ENCODE data around the gene RUBCN.
"Not testable (repeated sequence)": the region's sequence is repeated elsewhere in the genome, so short reads cannot be mapped to it uniquely, and the experiment has no call there.

RUBCN gene

DNA sequence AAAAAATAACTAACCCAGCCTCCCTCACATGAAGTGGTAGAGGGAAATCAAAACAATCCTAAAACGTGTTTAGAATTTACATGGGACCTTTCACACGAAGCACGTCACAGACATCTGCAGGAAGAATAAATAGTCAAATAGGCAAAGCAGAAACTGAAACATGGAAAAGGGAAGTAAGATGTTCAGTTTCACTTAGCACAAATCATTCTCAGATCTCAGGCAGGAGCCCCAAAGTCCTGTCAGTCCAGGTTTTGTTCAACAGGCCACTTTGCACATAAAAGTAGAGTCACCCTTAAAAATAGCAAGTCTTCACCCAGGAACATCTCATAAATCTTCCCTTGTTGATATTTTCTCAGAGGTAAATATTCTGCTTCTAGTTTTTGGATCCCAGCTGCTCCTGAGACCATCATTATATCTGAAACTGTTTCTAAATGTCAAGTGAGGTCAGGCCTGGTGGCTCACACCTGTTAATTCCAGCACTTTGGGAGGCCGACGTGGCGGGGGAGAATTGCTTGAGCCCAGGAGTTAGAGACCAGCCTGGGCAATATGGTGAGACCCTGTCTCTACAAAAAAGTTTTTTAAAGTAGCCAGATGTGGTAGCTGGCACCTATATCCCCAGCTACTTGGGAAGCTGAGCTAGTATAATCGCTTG, 1.9 kb downstream of the RUBCN start:
- peak; percentile 74 for DNase-seq (ENCODE audit: low spot score)

DNA sequence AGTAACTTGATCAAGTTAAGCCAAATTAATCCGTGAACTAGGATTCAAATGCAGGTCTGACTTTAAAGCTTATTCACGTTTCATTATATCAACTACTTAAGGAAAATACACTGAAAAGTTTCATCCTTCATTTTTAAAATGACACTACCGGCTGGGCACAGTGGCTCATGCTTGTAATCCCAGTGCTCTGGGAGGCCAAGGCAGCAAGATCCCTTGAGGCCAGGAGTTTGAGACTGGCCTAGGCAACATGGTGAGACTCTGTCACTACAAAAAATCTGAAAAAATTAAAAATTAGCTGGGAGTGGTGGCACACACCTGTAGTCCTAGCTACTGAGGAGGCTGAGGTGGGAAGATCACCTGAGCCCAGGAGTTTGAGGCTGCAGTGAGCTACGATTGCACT, 3.7 kb downstream of the RUBCN start:
- DNase-seq (ENCODE audit: low spot score): no peak

DNA sequence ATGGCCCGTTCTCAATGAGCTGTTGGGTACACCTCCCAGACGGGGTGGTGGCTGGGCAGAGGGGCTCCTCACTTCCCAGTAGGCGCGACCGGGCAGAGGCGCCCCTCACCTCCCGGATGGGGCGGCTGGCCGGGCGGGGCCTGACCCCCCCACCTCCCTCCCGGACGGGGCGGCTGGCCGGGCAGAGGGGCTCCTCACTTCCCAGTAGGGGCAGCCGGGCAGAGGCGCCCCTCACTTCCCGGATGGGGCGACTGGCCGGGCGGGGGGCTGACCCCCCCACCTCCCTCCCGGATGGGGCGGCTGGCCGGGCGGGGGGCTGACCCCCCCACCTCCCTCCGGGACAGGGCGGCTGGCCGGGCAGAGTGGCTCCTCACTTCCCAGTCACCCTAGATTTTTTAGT, 5.2 kb downstream of the RUBCN start:
- not testable (repeated sequence) for DNase-seq (ENCODE audit: low spot score)

DNA sequence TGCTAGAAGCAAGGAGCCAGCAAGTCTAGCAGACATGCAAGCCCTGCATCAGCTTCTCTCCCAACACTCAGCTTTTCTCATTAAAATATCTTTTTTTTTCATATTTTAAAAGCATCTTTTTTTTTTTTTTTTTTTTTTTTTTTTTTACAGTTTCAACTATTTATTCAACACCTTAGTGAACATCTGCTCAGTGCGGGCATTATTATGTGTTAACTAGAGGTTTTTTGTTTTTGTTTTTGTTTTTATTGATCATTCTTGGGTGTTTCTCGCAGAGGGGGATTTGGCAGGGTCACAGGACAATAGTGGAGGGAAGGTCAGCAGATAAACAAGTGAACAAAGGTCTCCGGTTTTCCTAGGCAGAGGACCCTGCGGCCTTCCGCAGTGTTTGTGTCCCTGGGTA, 5.9 kb downstream of the RUBCN start:
- not testable (repeated sequence) for DNase-seq (ENCODE audit: low spot score)

GRCh38 chr3:197730200-197730599, 6.5 kb downstream of the RUBCN start:
- no peak for DNase-seq (ENCODE audit: low spot score)

- no peak for DNase-seq (ENCODE audit: low spot score)
Observed at GRCh38 chr3:197728487-197728886, 8.2 kb downstream of the RUBCN start.

DNA sequence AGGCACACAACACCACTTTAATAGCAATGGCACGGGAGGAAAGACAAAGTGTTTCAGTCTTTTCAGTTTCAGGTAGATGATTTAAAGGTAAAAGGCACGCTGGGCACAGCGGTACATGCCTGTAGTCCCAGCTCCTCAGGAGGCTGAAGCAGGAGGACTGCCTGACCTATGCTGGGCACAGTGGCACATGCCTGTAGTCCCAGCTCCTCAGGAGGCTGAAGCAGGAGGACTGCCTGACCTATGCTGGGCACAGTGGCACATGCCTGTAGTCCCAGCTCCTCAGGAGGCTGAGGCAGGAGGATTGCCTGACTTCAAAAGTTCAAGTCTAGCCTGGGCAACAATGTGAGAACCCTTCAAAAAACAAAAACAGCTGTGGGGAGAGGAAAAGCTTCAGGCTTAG, 8.8 kb downstream of the RUBCN start:
- not testable (repeated sequence) for DNase-seq (ENCODE audit: low spot score)

DNA sequence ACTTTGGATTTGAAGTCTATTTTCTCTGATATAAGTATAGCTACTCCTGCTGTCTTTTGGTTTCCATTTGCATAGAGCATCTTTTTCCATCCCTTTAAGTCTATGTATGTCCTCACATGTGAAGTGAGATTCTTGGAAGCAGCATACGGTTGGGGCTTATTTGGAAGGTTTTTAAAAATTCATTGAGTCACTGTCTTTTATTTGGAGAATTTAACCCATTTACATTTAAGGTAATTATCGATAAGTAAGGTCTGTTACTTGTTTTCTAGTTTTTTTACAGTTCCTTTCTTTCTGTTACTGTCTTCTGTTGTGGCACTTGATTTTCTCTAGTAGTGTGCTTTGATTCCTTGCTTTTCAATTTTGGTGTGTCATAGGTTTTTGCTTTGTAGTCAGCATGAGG, 14.0 kb downstream of the RUBCN start:
- no peak for DNase-seq (ENCODE audit: low spot score)

- DNase-seq (ENCODE audit: low spot score): no peak
Observed at GRCh38 chr3:197720694-197721093, 16.0 kb downstream of the RUBCN start.

- DNase-seq (ENCODE audit: low spot score): no peak
Observed at GRCh38 chr3:197718891-197719290, 17.8 kb downstream of the RUBCN start.

GRCh38 chr3:197714251-197714650, 22.5 kb downstream of the RUBCN start:
- DNase-seq (ENCODE audit: low spot score): no peak

GRCh38 chr3:197713477-197713822, 23.3 kb downstream of the RUBCN start:
- no peak for DNase-seq (ENCODE audit: low spot score)

- DNase-seq (ENCODE audit: low spot score): peak; percentile 60
Observed at GRCh38 chr3:197711973-197712707, 24.6 kb downstream of the RUBCN start.

DNA sequence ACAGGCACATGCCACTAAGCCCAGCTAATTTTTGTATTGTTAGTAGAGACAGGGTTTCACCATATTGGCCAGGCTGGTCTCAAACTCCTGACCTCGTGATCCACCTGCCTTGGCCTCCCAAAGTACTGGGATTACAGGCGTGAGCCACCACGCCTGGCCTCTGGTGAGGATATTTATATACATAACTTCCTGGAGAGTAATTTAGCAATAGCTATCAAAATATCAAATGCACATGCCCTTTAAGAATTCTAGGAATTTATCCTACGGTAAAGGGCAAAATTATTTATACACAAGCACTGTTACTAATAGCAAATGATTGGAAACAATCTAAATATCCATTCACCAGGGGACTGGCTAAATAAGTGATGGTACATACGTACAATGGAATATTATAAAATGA, 25.7 kb downstream of the RUBCN start:
- not testable (repeated sequence) for DNase-seq (ENCODE audit: low spot score)

- no peak for DNase-seq (ENCODE audit: low spot score)
Observed at GRCh38 chr3:197709135-197709534, 27.6 kb downstream of the RUBCN start.

DNA sequence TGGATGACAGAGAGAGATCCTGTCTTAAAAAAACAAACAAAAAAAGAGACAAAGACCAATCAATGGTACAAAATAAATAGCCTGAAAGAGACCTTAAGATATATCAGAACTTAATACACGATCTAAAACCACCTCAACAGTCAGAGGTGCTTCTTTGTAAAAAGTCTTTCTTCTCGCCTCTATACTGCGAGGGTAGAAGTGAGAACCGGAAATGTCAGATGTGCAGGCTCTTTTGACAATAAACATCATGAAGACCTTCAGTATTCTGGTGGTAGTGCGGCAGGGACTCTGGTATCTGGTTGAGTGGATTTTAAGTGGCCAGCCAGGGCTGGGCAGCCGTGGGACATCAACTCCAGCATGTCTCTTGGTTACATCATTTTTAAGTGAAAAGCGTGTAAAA, 30.0 kb downstream of the RUBCN start:
- no peak for DNase-seq (ENCODE audit: low spot score)

DNA sequence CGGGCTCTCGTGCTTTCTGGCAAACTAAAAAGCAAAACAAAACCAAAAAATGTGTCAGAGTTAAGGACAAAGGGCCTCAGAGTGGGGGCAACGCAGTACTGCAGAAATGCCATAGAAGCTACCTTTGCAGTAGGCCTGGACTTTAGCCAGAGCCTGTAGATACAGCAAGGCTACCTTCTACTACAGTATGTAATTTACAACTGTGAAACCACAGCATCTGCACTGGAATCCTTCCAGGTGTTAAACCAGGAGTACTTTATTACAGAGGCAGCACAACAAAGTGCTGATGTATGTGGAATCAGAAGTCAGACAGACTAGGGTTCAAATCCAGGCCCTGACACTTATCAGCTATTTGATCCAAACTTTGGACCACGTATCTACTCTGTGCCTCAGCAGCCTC, 34.9 kb downstream of the RUBCN start:
- DNase-seq (ENCODE audit: low spot score): no peak

DNA sequence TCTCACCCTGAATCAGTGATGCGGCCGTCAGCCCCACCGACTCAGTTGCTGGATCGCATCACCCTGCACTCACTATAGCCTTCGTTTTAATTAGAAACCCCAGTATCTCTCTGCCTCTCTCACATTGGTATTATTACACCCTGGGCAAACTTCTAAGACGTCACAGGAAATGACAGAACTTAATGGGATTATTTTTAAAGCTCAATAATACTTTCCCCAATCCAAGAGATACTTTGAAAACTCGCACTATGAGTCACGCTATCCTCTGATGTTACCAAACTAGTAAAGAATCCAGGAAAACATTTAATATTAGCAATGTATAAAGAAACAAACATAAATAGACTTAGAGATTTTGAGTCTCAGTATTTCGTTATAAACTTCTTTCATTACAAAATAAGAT, 36.6 kb downstream of the RUBCN start:
- DNase-seq (ENCODE audit: low spot score): no peak

- no peak for DNase-seq (ENCODE audit: low spot score)
Observed at GRCh38 chr3:197697355-197697754, 39.3 kb downstream of the RUBCN start.

- no peak for DNase-seq (ENCODE audit: low spot score)
Observed at GRCh38 chr3:197694251-197694650, 42.5 kb downstream of the RUBCN start.

DNA sequence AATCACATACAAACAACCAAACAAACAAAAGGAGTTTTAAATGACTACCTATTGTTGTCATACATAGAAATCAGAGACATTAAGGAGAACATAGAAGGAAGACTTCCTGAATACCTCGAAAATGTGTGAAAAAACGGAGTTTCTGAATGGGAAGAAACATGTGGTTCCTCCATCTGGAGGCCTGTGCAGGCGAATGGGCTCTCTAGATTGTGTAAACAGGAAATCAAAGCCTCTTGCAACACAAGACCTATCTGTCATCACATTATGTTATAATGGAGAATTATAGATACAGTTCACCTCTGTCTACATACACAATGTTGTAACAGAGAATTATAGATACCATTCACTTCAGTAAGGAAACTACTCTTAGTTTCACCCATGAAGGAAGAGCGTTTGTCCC, 44.1 kb downstream of the RUBCN start:
- no peak for DNase-seq (ENCODE audit: low spot score)

DNA sequence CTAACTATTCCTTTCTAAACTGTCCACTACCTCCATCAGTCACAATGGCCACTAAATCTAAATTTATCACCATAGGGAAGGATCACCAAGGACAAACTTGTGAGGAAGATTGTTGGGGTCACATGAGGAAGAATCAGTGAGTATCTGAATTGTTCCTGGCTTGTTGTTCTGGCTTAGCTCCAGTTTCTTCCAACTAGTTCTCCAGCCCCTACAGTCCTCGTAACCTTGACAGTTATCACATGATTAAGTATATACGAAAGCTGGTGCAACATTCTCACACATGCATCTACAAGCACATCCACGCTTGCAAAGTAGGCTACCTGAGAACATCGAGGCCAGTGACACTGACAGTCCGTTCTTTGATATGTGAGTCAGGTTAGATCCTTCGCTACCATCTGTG, 46.0 kb downstream of the RUBCN start:
- DNase-seq (ENCODE audit: low spot score): no peak

- no peak for DNase-seq (ENCODE audit: low spot score)
Observed at GRCh38 chr3:197687570-197687969, 49.1 kb downstream of the RUBCN start.

DNA sequence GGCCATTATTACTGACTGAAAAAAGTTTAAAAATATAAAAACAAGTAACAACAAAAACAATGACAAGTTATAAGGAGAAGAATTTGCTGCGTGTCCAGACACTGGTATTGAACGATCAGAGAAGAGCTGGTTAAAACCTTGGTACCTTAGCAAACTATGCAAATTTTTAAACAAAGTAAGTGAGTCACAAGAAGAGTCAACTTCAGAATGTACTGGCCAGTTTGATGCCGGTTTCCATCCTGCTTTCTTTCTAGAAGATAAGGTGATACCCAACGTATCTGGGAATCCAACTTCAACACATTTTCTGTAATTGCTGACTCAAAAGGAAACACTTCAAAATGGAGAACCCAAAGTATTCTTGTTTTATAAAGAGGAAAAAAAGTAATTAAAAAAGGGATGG, 49.8 kb downstream of the RUBCN start:
- DNase-seq (ENCODE audit: low spot score): no peak

All from germinal center (tissue), 1 donor.